GM18861 (cell line): Measurements from ENCODE around the gene KLK15.

Experiments
- ATAC-seq: cut with Tn5 transposase; IDR thresholded peaks from one replicate; pipeline ENCODE4 v1.9.1; 2021; ENCODE audit not compliant: unreplicated experiment

Gene KLK15

DNA sequence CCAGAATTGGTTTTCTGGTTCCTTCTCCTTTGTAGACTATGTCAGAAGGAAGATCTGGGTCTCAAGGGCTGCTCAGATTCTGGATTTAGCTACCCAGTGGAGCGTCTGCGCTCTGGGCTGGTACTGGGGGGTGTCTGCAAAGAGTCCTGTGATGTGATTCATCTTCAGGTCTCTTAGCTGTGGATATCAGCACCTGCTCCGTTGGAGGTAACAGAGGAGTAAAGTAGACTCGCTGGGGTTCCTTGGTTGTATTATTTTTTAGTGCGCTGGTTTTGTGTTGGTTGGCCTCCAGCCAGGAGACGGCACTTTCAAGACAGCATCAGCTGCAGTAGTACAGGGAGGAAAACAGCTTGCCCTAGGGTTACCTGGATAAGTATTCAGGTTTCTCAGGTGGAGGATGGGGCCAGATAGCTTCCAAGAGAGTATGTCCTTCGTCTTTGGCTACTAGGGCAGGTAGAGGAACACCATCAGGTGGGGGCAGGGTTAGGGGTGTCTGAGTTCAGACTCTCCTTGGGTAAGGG is 10.4 kb upstream of the KLK15 start:
- no peak for ATAC-seq

DNA sequence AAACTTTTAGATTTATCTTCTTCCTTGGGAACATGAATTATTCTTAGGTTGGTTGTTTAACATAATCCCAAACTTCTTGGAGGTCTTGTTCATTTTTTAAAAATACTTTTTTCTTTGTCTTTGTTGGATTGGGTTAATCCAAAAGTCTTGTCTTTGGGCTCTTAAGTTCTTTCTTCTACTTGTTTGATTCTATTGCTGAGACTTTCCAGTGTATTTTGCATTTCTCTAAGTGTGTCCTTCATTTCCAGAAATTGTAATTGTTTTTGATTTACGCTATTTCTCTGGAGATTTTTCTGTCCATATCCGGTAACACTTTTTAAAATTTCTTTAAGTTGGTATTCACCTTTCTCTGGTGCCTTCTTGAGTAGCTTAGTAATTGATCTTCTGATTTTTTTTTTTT is 9.8 kb upstream of the KLK15 start:
- no peak for ATAC-seq

DNA sequence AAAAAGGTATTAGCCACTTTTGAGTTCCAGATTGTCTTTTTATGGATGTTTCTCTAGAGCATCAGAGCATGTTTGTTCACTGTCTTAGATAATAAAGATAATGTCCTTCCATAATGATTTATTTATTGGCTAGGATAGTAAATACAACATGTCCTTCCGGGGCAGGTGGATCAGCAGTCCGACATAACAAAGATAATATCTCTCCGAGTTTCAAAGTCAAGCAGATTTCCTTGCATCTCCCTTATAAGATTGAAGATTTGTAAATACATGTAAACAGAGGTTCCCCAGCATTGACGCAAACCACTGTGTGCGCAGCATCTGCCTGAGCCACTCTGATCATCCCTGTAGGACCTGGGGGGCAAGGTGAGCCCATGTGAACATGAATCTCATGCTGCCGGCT is 8.8 kb upstream of the KLK15 start:
- ATAC-seq = no peak

DNA sequence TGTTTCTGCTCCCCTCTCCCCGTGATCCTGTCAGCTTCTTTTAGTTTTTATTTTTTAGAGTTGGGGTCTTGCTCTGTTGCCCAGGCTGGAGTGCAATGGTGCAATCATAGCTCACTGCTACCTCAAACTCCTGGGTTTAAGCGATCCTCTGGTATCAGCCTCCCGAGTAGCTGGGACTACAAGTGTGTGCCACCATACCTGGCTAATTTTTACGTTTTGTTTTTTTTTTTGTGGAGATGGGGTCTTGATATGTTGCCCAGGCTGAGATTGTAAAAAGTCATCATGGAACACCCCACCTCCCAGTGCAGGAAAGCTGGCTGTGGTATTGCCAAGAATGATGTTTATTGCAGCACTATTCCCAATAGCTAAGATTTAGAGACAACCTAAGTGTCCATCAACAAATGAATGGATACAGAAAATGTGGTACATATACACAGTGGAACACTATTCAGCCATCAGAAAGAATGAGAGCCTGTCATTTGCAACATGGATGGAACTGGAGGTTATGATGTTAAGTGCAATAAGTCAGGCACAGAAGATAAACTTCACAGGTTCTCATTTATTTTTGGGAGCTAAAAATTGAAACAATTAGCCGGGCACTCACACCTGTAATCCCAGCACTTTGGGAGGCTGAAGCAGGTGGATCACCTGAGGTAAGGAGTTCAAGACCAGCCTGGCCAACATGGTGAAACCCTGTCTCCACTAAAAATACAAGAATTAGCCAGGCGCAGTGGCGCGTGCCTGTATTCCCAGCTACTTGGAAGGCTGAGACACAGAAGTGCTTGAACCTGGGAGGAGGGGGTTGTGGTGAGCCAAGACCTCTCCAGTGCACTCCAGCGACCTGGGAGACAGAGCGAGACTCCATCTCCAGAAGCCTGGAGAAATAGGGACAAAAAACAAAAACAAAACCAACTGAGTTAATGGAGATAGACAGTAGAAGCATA is 6.6 kb upstream of the KLK15 start:
- ATAC-seq = no peak

GRCh38 chr19:50838239-50838638 is 4.9 kb upstream of the KLK15 start:
- ATAC-seq = no peak

DNA sequence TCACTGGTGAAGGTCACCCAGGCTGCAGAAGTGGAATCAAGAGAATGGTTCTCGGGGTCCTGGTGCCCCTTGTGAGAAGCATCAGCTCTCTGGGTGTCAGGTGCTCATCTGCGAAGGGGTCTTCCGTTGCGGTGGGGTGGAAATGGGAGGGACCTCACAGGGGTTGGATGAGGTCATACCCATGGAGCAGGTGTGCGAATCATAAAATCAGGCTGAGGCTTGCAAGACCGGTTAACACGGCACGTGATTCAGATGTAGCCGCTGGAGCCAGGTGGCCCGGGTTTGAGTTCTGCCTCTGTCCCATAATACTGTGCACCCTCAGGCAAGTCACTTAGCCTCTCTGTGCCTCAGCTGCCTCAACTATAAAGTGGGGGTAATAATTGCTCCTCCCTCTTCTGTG is 3.9 kb upstream of the KLK15 start:
- ATAC-seq = no peak

- no peak for ATAC-seq
Measured at GRCh38 chr19:50836543-50837195, 3.3 kb upstream of the KLK15 start.

GRCh38 chr19:50835785-50836542 is 2.6 kb upstream of the KLK15 start:
- ATAC-seq = peak; percentile 61

DNA sequence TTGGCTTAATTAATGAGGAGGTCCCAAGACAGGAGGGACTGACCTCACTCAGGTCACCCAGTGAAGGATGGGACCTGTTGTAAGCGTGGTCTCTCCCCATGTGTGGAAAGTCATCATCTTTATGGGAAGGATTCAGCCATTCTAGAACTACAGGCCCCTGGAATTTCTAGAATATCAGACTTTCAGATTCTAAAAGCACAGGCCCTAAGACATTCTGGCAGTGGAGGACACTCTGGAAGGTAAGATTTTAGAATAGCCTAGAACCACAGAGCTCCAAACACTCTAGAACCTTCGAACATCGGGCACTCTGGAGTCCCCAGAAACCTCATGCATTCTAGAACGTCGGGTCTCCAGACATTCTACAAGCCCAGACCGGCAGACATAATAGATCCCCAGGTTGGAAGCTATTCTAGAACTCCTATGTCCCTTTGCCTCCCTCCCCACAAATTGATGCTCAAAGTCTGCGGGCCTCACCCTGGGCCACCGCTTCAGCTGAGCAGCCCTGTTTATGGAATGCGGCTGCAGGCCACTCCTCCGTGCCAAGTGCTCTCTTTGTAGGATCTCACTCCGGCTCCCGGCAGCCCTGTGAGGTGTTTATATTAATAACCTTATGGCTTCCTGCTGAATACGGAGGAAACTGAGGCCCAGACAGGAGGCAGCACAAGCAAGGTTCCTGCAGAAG is 1.9 kb upstream of the KLK15 start:
- no peak for ATAC-seq

DNA sequence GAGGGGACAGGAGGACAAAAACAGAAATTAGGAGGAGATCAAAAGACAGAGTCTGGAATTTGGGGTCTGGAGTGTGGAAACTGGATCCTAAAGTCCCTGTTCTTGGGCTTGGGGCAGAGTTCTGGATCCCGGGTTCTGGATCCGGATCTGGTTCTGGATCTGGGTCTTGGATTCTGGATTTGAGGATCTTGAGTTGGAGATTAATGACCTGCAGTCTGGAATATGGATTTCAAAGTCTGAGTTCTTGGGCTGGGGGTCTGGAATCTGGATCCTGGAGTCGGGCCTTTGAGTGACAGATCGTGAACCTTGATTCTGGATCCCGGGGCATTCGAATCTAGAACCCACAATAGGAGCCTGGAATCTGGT is 411 bp upstream of the KLK15 start:
- ATAC-seq = no peak

GRCh38 chr19:50832666-50833065 is 708 bp downstream of the KLK15 start:
- ATAC-seq = no peak

DNA sequence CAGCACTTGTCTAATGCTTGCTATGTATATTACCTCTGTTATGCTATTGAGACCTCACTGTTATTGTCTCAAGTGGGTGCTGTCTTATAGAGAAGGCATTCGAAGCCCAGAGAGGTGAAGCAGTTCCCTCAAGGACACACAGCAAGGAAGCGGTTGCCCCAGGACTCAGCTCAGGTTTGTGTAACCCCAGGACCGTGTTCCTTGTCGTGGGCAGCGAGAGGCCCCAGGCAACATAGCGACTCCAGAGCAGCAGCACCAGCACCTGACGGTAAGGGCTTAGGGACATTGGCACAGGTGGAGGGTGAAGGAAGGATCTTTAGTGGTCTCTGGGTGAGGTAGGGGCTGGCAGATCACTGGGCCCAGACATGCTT is 2.4 kb downstream of the KLK15 start:
- no peak for ATAC-seq

GRCh38 chr19:50830266-50831025 is 2.9 kb downstream of the KLK15 start:
- ATAC-seq = no peak

DNA sequence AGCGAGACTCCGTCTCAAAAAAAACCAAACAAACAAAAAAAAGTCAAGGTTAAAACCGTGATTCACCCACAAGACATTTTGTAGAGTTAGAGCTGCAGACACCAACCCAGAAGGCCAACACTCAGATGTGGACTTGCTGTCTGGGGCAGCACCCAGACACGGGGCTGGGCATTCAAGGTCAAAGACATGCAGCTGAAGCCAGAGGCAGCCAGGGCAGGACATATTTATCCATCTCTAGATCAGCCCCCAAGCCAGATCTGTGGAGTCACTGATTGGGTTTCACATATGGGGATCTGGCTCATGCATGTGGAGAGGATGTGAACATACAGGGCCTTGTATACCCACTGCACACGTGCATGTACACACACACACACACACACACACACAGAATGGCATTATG is 3.6 kb downstream of the KLK15 start:
- no peak for ATAC-seq

DNA sequence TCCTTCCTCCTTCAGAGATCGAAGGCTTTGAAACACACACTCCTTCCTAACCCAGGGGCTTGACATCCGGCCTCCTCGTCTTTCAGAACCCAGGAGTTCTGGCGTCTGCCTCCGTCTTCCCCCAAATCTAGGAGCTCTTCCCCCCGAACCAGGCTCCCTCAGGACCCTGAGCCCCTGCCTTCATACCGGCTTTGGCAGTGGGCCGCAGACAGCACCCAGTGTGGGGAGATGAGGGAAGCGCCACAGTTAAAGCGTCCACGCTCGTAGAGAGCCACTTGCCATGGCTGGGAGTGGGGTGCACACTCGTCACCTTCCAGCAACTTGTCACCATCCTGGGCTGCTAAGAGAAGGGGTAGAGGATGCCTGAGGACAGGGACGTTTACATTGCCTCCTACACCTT is 5.9 kb downstream of the KLK15 start:
- no peak for ATAC-seq

- no peak for ATAC-seq
Measured at GRCh38 chr19:50826492-50827240, 6.7 kb downstream of the KLK15 start.

DNA sequence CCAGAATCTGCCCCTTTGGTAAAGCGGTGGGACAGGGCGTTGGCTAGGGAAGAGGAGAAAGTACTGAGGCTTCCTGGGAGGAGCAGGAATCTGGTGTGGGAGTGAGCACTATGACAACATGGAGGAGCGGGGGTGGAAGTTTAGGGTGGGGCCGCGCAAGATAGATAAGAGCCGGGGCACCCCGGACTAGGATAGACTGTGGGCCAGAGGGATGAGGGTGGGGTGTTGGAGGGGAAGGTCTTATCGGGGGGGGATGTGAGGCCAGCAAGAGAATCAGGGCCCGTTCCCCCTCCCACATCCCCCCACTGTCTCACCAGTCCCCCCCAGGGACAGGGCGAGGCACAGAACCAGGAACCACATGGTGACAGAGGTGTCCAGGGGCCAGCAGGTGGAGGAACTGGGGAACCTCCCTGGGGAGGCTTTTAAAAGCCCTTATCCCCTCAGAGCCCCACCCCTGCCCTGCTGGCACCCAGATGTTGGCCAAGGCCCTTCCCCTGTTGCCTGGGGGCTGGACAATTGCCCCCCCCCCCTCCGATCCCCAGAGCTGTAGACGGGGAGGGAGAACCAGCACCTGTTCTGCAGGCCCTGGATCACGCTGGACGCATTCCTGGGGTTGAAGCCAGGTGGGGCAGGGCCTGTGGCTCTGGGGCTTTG is 9.9 kb downstream of the KLK15 start, which contains the start of gene KLK1:
Gene KLK1, minus strand, starts transcription at position 399 of the 654 bp plus-strand sequence. Its CDS starts 39 bp downstream, at position 360.
- ATAC-seq = no peak

GRCh38 chr19:50822661-50823208 is 10.6 kb downstream of the KLK15 start:
- ATAC-seq = no peak

- ATAC-seq = no peak
Measured at GRCh38 chr19:50821622-50822021, 11.8 kb downstream of the KLK15 start.
